Choroid plexus epithelial cell (primary cell): ENCODE data around the gene RGS7.
"Not testable (repeated sequence)": the region's sequence is repeated elsewhere in the genome, so short reads cannot be mapped to it uniquely, and the experiment has no call there.

ENCODE experiments used
- DNase-seq: peaks from one replicate; pipeline ENCODE4 v3.0.0-alpha.2; 2010; ENCODE audit warnings: low read depth
- H3K4me3 ChIP-seq: 2 replicates; pipeline ENCODE4 v1.5.1; 2011; ENCODE audit warnings: low read depth, mild to moderate bottlenecking, control low read depth, low read length, moderate library complexity
- TF ChIP-seq, protein P1 (sequence below): conservative IDR thresholded peaks from 2 replicates; pipeline ENCODE4 v1.5.1; 2011; ENCODE audit warnings: low read depth, mild to moderate bottlenecking, control low read depth, inconsistent platforms, low read length, moderate library complexity

Gene RGS7

DNA sequence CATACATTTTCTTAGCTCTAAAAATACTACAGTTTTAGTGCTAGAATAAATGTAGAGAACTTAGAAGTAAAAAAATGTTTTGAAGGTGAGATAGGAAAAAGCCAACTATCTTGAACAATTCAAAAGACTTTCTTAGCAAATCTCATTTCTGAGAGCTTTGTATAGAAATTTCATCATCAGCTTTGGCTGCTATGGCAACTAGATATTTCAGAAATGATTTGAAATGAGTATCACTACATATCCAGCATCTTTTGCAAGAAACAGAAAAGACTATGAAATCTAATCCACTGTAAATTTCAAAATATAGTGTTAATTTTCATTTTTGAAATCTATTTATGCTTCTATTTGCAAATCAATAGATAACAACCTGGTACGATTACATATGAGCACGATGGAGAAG is 57.7 kb downstream of the RGS7 start:
- no peak for DNase-seq
- H3K4me3 ChIP-seq, result no peak overlapping the region
- TF ChIP-seq, protein P1, sequence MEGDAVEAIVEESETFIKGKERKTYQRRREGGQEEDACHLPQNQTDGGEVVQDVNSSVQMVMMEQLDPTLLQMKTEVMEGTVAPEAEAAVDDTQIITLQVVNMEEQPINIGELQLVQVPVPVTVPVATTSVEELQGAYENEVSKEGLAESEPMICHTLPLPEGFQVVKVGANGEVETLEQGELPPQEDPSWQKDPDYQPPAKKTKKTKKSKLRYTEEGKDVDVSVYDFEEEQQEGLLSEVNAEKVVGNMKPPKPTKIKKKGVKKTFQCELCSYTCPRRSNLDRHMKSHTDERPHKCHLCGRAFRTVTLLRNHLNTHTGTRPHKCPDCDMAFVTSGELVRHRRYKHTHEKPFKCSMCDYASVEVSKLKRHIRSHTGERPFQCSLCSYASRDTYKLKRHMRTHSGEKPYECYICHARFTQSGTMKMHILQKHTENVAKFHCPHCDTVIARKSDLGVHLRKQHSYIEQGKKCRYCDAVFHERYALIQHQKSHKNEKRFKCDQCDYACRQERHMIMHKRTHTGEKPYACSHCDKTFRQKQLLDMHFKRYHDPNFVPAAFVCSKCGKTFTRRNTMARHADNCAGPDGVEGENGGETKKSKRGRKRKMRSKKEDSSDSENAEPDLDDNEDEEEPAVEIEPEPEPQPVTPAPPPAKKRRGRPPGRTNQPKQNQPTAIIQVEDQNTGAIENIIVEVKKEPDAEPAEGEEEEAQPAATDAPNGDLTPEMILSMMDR, result no peak

- no peak for DNase-seq
- no peak overlapping the region for H3K4me3 ChIP-seq
- TF ChIP-seq, protein P1, result no peak
These were observed 64.0 kb downstream of the RGS7 start for GRCh38 chr1:241292973-241293372.

DNA sequence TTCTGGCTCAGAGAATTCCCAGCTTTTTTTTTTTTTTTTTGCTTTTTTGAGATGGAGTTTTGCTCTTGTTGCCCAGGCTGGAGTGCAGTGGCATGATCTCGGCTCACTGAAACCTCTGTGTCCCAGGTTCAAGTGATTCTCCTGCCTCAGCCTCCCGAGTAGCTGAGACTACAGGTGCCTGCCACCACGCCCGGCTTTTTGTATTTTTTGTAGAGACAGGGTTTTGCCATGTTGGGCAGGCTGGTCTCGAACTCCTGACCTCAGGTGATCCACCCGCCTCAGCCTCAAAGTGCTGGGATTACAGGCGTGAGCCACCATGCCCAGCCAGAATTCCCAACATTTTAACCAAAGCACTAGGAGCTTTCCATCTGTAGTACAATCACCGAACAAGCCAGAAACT is 65.5 kb downstream of the RGS7 start:
- H3K4me3 ChIP-seq, DNase-seq: not testable (repeated sequence)

DNA sequence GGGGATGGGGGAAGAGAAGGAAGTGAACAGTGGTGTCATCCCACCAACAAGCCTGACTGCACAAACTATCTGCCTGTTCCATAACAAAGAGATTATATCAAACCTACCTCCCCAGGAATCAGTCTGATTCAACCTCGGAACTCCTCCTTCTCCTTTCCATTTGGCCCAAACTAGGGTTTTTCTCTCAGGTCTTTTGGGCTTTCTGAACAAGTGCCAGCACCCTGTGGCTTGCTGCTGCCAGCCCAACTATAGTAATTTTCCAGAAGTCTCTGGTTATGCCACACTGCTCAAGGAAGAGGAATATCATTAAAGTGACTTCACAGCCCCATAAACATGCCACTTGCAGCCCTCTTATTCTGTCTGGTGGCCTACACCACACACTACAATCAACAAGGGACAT is 70.5 kb downstream of the RGS7 start:
- TF ChIP-seq, protein P1, result no peak
- no peak for DNase-seq
- no peak overlapping the region for H3K4me3 ChIP-seq

- no peak for DNase-seq
- TF ChIP-seq, protein P1, result no peak
- H3K4me3 ChIP-seq, result no peak overlapping the region
These were observed 80.6 kb downstream of the RGS7 start for GRCh38 chr1:241276391-241276790.

GRCh38 chr1:241275981-241276380 is 81.0 kb downstream of the RGS7 start:
- no peak overlapping the region for H3K4me3 ChIP-seq

GRCh38 chr1:241275226-241275625 is 81.8 kb downstream of the RGS7 start:
- DNase-seq, result no peak
- TF ChIP-seq, protein P1, result no peak
- no peak overlapping the region for H3K4me3 ChIP-seq

More at GRCh38 chr1:241275981-241276380, 81.0 kb downstream of the RGS7 start:
- DNase-seq, result no peak
- TF ChIP-seq, protein P1, result no peak

- no peak overlapping the region for H3K4me3 ChIP-seq
- DNase-seq, result no peak
- TF ChIP-seq, protein P1, result no peak
These were observed 82.3 kb downstream of the RGS7 start for GRCh38 chr1:241274693-241275092.
